HG03135 (cell line): ENCODE results near the gene FAM20A.

Experiments
- ATAC-seq: cut with Tn5 transposase; IDR thresholded peaks from one replicate; pipeline ENCODE4 v1.9.1; 2021; ENCODE audit warnings: mild to moderate bottlenecking, moderate library complexity; ENCODE audit not compliant: unreplicated experiment

FAM20A gene

GRCh38 chr17:68600931-68601564 lies at the start of gene FAM20A:
Gene FAM20A (minus strand): TSS chr17:68601367. CDS start chr17:68600666, 701 bp downstream.
- ATAC-seq: no peak

- no peak for ATAC-seq
These were observed 48.2 kb upstream of the FAM20A start for GRCh38 chr17:68649324-68649723.

- no peak for ATAC-seq
These were observed 45.7 kb upstream of the FAM20A start for GRCh38 chr17:68646626-68647526.

- ATAC-seq: no peak
These were observed 40.9 kb upstream of the FAM20A start for GRCh38 chr17:68642118-68642412.

- no peak for ATAC-seq
These were observed 40.3 kb upstream of the FAM20A start for GRCh38 chr17:68641276-68642117.

GRCh38 chr17:68640242-68640989 lies 39.2 kb upstream of the FAM20A start:
- no peak for ATAC-seq

- no peak for ATAC-seq
These were observed 33.2 kb upstream of the FAM20A start for GRCh38 chr17:68634345-68634876.

- ATAC-seq: no peak
These were observed 27.4 kb upstream of the FAM20A start for GRCh38 chr17:68628576-68628957.

GRCh38 chr17:68627956-68628575 lies 26.9 kb upstream of the FAM20A start:
- no peak for ATAC-seq

GRCh38 chr17:68624381-68624780 lies 23.2 kb upstream of the FAM20A start:
- no peak for ATAC-seq

GRCh38 chr17:68623811-68624210 lies 22.6 kb upstream of the FAM20A start:
- ATAC-seq: no peak

GRCh38 chr17:68622423-68622822 lies 21.3 kb upstream of the FAM20A start:
- no peak for ATAC-seq

GRCh38 chr17:68621065-68621464 lies 19.9 kb upstream of the FAM20A start:
- ATAC-seq: no peak

- ATAC-seq: no peak
These were observed 15.2 kb upstream of the FAM20A start for GRCh38 chr17:68616334-68616733.

GRCh38 chr17:68614718-68615117 lies 13.6 kb upstream of the FAM20A start:
- ATAC-seq: no peak

- ATAC-seq: no peak
These were observed 12.7 kb upstream of the FAM20A start for GRCh38 chr17:68613739-68614298.

GRCh38 chr17:68612923-68613292 lies 11.7 kb upstream of the FAM20A start:
- ATAC-seq: no peak

- ATAC-seq: no peak
These were observed 11.2 kb upstream of the FAM20A start for GRCh38 chr17:68612209-68612922.
